Activated T-cell treated with anti-CD3 and anti-CD28 coated beads for 1 hour (primary cell): Measurements from ENCODE around the gene PIBF1.
"Not testable (repeated sequence)": the region's sequence is repeated elsewhere in the genome, so short reads cannot be mapped to it uniquely, and the experiment has no call there.

Experiments used
- DNase-seq: peaks from one replicate; pipeline ENCODE4 v3.0.0-alpha.2; 2020; ENCODE audit warnings: low read depth

Gene PIBF1, protein sequence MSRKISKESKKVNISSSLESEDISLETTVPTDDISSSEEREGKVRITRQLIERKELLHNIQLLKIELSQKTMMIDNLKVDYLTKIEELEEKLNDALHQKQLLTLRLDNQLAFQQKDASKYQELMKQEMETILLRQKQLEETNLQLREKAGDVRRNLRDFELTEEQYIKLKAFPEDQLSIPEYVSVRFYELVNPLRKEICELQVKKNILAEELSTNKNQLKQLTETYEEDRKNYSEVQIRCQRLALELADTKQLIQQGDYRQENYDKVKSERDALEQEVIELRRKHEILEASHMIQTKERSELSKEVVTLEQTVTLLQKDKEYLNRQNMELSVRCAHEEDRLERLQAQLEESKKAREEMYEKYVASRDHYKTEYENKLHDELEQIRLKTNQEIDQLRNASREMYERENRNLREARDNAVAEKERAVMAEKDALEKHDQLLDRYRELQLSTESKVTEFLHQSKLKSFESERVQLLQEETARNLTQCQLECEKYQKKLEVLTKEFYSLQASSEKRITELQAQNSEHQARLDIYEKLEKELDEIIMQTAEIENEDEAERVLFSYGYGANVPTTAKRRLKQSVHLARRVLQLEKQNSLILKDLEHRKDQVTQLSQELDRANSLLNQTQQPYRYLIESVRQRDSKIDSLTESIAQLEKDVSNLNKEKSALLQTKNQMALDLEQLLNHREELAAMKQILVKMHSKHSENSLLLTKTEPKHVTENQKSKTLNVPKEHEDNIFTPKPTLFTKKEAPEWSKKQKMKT

DNA sequence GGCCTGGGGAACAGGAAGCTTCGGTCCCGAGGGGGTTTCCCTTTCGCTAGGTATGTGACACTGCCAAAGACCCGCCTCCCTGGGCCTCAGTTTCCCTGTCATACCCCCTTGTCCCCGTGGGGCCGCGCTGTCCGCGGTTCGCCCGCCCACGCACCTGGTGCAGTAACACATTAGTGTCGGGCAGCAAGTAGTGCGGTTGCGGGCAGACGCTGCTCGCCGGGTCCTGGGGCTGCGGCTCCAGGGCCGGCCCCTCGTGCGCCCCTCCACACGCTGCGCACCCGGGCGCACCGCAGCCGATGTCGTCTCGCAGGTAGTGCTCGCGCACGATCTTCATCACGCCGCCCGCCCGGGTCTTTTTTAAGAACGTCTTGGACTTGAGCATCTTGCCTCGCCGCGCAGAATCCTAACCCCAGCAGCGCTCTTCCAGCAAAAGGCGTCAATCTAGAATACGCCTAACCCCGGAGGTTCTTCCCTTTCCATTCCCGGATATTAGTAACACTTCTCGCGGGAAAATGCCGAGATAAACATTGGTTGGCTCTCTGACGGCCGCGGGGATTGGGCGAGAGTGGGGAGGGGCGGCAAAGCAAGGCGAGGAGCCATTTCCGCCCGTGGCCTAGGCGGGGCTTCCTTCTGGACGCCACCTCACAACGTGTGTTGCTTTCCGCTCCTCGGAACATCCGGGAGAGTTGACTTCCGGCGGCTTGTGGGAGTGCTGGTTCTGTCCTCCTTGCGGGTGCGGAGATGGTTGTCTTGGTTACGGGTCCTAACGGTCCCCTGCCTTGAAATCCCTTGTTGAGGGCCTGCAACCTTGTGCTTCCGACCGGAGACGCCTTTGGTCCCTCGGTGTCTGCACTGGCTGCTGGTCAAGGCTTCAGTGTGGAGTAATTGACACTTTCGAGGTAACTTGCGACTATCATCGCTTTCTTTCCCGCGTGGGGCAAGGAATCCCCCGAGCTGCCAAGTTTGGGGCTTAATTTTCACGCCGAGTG, at the start of gene PIBF1, which contains the start of gene DIS3:
Gene PIBF1, plus strand, starts transcription at position 683 of the 989 bp plus-strand sequence. CDS start 1,337 bp downstream, outside the sequence.
Gene DIS3, minus strand, starts transcription at position 450 of the 989 bp plus-strand sequence. Its CDS starts 68 bp downstream, at position 382.
- DNase-seq: peak; percentile 88

DNA sequence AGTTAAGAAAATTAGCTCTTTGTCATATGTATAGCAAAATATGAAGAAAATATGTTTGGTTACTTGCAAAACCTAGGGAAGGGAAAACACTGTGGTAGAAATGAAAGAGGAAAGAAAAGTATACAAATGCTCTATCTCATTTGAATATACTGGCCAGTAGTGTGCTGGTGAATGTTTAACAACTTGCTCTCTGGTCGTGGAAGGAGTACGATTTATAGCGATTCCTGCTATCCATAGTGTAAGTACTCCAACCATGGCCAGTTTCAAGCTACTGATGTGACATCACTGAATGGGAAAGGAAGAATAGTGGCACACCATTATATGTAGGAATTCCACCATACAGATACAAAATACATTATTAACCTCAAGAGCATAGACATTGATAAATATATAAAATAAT, 44.9 kb upstream of the PIBF1 start:
- no peak for DNase-seq

DNA sequence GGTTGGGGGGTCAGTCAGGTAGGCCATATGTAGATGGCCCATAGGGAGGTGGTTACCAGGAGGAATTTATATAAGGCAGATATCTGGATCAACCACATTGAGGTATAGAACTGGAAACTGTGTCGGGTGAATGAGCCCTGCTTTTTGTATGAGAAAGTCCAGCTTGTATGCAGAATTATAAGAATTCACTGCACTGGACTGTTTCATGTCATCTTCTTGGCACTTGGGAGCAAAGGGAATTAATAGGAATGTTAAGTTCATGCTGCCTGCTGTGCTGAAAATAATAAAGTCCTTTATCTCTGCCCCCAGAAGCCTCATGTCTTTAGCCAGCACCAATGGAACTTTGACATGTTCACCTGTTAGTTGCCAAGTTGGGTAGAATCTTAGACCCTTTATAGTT, 41.9 kb upstream of the PIBF1 start:
- no peak for DNase-seq

DNA sequence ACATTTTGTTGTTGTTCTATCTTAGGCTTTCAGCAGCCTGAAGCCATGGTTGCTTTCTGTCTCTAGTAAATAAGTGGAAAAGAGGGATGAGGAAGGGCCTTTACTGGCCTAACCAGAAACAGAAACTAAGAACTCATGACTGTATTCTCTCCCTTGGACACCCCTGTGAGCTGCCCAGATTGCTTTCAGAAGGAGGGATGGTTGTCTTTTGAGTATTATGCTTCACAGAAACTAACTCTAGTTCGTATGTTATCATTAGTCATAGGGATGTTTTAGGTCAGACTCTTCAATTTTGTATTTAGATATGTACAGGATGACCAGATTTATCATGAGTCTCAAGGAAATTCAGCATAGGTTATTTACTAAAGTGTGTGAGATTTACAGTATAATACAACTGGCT, 36.7 kb upstream of the PIBF1 start:
- DNase-seq: no peak

DNA sequence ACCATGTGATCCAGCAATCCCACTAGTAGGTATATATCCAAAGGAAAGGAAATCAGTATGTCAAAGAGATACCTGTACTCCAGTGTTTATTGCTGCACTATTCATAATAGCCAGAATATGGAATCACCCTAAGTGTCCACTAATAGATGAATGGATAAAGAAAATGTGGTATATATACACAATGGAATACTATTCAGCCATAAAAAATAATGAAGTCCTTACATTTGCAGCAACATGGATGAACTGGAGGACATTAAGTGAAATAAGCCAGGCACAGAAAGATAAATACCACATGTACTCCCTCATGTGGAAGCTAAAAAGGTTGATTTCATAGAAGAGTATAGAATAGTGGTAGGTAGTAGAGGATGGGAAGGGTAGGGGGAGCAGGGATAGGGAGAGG, 30.7 kb upstream of the PIBF1 start:
- no peak for DNase-seq

DNA sequence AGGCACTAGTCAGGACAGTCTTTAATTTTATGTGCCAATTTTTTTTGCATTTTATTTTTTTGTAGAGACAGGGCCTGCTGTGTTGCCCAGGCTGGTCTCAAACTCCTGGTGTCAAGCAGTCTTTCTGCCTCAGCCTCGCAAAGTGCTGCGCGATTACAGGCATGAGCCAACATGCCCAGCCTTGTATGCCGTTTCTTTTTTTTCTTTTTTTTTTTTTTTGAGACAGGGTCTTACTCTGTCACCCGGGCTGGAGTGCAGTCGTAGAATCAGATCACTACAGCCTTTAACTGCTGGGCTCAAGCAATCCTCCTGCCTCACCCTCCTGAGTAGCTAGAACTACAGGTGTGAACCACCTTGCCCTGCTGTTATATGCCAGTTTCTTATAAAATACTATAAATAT, 27.8 kb upstream of the PIBF1 start:
- no peak for DNase-seq

DNA sequence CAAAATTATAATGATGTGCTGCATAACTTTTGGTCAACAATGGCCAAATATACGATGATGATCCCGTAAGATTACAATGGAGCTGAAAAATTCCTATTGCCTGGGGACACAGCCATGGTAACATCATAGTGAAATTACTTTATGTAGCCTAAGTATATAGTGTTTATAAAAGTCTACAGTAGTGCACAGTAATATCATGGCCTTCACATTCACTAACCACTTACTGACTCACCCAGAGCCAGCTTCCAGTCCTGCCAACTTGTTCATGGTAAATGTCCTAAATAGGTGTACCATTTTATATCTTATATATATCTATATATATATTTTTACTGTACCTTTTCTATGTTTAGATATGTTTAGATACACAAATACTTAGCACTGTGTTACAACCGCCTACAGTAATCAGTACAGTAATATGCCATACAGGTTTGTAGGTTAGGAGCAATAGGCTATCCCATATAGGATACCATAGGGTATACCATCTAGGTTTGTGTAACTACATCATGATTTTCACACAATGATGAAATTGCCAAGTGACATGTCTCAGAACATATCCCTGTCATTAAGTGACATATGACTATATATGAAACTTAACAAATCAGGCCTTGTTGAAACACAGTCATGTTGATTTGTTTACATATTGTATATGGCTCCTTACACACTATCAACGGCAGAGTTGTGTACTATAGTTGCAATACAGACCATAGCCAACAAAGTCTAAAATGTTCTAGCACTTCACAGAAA, 24.0 kb upstream of the PIBF1 start:
- DNase-seq: no peak

DNA sequence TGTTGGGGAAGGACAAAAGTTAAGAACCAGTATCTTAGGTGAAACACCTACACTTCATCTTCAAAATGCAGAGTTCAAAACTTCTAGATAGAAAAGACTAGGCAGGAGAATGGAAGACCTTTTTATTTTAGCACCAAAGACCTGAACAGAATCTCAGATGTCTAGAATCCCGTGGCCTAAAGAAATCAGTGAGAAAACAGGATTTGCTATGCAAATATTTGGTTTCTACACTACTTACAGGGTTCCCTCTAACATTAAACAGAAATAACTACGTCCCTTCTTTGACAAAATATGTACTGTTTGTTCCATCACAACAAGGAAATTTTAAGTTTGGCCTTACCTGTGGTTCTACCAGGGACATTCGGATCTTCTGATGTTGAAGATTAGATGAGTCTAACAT, 21.7 kb upstream of the PIBF1 start:
- DNase-seq: no peak

DNA sequence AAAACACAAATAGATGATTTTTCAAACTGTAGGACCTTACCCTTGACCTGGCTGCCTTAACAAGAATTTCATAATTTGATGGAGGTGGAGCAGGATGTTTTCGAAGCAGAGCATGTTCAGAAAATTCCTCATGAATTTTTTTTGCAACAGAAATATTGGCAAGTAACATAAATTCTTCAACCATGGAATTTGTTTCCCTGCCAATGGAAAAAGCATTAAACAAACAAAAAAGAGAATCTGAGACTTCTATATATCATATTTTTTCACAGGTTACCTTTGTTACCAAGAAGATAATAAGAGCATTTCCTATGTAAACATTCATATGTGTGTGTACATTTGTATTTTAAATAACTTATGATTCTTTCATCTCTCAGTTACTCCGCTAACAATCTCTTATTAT, 18.5 kb upstream of the PIBF1 start:
- DNase-seq: no peak

DNA sequence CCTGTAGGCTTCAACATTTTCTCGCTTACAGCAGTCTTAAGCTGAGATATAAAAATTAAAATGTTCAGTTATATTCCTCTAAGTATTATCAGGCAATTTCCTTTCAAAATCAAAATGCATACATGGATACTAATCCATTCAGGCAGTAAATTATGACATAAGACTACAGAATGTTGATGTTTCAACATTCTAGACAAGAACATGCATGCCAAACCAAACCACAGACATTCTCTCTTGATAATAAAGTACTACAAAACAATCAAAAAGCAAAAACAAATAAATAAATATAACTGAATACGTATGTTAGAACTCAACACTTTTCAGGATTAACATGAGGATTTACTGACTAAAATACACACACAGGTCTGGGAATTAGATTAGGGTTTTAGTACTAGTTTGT, 7.9 kb upstream of the PIBF1 start:
- DNase-seq: no peak

DNA sequence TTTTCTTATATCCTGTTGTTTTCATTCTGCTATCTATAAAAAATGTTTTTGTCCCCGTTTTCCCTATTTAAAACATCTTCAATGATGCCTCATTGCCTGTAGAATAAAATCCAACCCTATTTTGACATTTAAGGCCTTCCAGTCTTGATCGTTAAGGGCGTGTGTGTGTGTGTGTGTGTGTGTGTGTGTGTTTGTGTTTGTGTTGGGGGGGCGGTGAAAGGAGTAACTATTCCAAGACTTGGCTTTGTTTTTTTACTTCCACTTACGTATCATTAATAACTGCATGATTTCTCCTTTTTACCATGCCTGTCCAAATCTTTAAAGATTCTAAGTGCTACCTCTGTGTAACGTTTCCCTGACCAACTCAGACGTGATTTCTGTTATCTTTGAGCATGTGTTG, 784 bp downstream of the PIBF1 start:
- no peak for DNase-seq

DNA sequence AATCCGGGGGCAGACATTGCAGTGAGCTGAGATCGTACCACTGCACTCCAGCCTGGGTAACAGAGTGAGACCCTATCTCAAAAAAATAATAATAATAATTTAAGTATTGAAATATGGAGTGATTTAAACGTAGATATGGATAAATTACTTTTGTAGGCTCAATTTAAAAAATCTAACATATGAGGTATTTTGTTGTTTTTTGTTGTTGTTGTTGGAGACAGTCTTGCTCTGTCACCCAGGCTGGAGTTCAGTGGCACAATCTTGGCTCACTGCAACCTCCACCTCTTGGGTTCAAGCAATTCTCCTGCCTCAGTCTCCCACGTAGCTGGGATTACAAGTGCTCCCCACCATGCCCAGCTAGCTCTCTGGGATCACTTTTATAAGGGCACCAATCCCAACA, 2.7 kb downstream of the PIBF1 start:
- DNase-seq: not testable (repeated sequence)

DNA sequence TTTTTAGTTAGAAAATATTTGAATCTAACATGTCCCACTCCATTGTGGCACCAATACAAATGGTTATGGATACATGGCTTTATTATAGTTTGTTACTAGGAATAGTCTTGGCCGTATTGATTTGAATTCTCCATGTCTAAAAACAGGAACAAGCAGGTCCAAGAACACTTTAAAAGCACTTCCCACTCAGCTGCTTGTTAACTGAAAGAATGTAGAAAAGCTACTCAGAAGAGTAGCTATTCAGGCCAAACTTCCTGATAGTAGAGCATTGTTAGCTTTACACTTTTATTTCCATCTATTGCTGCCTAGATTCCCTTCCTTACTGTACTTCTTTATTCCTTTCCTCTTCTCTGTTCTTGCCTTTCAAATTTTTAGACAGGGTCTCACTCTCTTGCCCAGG, 6.9 kb downstream of the PIBF1 start:
- DNase-seq: no peak

DNA sequence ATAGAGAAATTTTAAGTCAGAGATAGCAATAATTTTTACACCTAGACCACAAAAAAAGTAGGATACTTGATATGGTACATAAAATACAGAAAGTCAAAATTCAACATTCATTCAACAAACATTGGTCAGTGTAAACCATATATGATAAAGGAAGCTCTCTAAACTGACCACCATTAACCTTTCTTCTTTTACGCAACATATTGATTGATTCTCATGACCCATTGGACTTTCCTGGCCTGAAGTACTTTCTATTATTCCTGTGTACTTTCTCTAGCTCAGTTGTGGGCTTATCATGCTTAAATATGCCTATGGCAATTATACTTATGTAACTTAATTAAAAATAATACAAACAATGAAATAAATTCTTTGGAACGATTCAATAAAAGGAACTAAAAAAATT, 10.7 kb downstream of the PIBF1 start:
- DNase-seq: no peak

DNA sequence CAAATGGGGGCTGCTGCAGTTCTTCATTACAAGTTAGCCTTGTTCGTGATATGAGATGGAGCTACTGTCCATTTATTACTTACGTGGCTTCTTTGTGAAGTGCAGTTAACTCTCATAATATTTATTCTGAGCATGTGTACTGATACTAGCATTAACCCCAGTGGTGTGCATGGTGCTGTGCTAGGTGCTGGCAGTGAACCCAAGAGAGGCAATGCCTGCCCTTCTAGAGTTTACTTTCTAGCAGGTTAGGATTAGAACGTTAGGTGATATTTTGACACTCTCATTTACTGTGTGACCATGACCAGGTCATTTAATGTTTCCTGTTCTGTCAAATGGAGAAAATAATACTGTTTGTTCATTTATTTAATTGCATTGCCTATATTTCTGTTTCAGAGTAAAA, 16.9 kb downstream of the PIBF1 start:
- DNase-seq: no peak

DNA sequence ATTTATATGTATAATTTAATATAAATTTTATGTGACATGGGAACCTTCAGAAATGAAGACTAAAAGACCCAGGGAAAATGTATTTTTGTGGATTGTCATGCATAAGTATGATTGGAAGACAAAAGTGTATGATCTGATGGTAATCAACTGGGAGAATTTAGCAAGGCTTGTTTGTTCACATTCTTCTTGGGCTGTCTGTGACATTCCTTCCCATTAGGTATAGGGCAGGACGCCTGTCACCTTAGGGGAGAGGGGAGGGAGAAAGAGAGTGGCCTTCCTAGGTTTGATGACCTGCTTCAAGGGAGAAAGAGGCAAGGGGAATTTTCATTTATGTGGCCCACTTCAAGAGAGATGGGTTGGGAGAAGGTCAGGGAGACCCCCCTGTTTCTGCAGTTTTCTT, 22.4 kb downstream of the PIBF1 start:
- no peak for DNase-seq

DNA sequence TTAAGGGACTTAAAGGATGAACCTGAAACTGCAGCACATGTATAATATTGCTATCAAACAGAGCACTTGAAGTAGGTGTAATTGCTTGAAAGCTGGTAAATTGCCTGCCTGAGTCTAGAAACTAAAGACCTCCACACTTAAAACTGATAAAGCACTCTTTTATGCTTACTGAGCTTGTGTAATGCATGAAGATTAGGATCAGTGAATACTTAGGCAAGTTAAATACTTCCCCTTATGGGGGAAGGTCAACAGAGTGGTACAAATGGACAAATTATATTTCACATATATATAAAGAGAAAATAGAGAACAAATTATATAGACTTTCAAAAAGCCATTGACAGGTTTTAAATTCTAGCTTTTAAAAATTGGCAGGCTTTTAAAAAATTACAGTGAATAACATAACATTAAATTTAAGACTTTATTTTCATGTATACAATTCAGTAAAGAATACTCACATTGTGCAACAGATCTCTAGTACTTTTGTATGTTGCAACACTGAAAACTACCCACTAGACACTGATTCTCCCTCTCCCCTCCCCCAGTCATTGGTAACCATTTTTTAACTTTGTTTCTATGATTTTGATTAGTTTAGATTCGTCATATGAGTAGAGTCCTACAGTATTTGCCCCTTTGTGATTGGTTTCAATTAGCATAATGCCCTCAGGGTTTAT, 23.9 kb downstream of the PIBF1 start:
- DNase-seq: no peak

DNA sequence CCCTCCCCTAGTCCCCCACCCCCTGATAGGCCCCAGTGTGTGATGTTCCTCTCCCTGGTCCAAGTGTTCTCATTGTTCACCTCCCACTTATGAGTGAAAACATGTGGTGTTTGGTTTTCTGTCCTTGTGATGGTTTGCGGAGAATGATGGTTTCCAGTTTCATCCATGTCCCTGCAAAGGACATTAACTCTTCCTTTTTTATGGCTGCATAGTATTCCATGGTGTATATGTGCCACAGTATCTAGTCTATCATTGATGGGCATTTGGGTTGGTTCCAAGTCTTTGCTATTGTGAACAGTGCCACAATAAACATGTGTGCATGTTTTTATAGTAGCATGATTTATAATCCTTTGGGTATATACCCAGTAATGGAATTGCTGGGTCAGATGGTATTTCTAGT, 24.6 kb downstream of the PIBF1 start:
- not testable (repeated sequence) for DNase-seq

DNA sequence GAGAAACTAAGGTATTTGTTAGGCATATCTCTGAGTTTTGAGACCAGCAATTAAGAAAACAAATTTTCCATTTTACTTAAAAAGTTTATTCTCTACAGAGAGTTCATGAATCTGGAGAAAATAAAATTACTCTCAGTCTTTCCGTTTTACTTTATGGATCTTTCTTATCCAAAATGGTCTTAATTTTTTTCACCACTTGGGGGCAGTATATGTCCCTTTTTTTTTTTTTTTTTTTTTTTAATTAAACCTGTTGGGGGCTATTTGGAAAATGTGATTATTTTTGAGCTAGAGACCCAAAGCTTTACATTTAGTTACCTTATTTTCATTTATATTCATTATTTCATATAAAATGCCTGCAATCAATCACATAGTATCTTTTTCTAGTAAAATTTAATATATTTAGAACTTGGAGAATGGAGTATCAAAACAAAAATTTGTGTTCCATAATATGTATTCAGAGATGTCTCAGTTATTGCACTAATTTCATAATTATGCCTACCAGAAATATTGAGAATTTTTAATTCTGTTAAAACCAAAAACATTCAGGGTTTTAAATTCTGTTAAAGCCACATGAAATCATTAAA, 27.1 kb downstream of the PIBF1 start:
- no peak for DNase-seq

DNA sequence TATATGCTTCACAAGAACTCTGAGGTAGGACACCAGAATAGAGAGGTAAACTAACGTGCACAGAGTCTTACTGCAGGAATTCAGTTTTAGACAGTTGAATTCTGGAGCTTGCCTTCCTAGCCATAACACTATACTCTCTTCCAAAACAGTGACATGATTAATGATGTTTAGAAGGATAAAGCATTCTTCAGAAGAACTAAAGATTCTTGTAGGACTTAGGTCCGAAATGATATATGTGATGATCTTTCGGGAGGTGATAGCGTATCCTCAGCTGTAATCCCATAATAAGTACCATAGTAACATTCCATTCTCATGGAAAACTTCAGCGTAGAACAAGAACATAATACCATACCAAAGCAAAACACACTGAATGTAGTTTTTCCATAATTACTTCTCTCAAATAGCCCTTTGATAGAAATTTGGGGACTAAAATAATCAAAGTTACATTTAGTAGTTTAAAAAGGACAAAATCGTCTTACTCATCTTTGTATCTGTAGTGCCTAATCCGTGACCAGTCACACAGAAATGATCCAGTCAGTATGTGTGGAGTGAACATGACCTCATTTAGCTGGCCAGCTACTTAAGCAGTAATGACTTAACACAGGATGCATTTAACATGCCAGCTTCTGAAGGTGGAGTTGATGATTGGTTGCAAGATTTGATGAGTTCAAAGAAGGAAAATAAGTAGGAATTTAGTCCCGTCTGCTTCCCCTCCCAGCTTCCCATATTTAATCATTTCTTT, 38.4 kb downstream of the PIBF1 start:
- no peak for DNase-seq
